Activated T-helper 1 cell treated with anti-CD3 and anti-CD28 coated beads, Interleukin-2, amount 50 U/mL, for 16 hours (primary cell): ENCODE data around the gene SH3PXD2A.
A peak's percentile ranks its signal among the peaks of the same experiment; 100 is the strongest.
"Not testable (repeated sequence)": the region's sequence is repeated elsewhere in the genome, so short reads cannot be mapped to it uniquely, and the experiment has no call there.

Source experiments
- DNase-seq, 2 donors: peaks; one replicate each; pipeline ENCODE4 v3.0.0-alpha.2; 2020; ENCODE audit warnings: low read depth in 1 of 2, low spot score in 1 of 2

The SH3PXD2A gene

DNA sequence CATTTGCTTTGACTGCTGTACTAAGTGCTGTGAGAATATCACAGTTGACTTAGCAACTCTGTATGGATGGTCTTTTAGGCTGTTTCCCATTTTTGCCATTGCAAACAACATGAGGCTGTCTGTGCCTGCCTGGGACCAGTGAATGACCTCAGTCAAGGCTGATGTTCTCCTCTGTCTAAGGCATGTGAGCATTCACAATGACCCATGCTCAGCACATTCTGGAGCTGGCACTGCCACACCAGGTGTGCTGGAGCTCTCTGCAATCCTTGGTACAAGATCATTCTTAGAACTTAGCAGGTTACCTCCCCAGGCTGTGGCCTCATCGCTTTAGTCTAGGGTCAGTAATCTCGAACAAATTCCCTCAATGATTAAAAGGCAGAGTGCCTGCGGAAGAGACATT, 61.9 kb downstream of the SH3PXD2A start:
- DNase-seq, result no peak

DNA sequence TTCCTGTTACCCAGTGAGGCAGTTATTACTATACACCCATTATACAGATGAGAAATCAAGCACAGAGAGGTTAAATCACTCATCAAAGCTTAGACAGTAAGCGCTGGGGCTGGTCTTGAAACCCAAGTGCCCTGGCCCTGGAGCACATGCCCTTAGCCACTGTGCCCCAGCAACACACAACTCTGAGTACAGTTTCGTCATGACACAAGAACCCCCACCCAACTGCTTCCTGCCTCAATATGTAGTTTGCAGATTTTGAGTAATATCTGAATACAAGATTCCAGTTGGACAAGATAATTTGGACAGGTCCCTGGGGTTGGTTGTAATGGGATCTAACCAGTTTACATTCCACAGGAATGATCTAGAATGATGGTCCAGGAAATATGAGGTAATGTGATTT, 62.8 kb downstream of the SH3PXD2A start:
- no peak for DNase-seq

- no peak for DNase-seq
These were observed 63.5 kb downstream of the SH3PXD2A start for GRCh38 chr10:103791858-103792257.

- DNase-seq, result no peak
These were observed 64.1 kb downstream of the SH3PXD2A start for GRCh38 chr10:103791291-103791690.

GRCh38 chr10:103790580-103790979, 64.8 kb downstream of the SH3PXD2A start:
- DNase-seq, result no peak

- no peak for DNase-seq
These were observed 65.6 kb downstream of the SH3PXD2A start for GRCh38 chr10:103789771-103790201.

GRCh38 chr10:103789161-103789560, 66.2 kb downstream of the SH3PXD2A start:
- DNase-seq, result no peak

GRCh38 chr10:103787331-103787730, 68.0 kb downstream of the SH3PXD2A start:
- DNase-seq, result no peak

GRCh38 chr10:103786020-103786419, 69.4 kb downstream of the SH3PXD2A start:
- DNase-seq, result no peak

DNA sequence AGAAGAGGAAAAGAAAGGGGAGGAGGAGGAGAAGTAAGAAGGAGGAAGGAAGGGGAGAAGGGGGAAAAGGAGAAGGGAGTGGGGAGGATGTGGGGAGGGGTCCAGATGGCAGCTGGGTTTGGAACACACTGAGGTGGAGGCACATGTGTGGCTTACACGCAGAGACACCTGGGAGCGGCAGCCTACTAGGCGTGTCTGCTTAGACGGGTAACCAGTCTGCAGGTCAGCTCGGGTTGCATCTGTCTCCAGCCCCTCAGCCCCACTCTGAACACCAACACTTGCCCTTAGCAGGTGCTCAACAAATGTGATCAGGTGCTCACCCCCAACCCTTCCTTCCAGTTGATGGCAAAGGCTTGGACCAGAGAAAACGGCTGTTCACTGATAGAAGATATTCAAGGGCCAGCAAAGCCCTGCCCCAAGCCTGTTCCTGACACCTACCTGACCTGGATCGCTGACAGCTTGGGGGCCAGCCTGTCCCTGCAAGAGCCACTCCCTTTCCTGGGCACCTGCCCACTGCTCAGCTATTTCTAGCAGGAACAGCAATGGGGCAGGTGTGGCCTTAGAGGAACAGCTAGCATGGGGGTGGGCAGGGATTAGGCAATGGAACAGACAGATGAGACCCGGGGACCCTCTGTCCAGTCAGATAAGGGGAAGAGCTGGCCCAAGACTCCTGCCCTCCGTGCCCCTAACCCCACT, 70.5 kb downstream of the SH3PXD2A start:
- no peak for DNase-seq

- DNase-seq, result no peak
These were observed 71.3 kb downstream of the SH3PXD2A start for GRCh38 chr10:103784089-103784488.

DNA sequence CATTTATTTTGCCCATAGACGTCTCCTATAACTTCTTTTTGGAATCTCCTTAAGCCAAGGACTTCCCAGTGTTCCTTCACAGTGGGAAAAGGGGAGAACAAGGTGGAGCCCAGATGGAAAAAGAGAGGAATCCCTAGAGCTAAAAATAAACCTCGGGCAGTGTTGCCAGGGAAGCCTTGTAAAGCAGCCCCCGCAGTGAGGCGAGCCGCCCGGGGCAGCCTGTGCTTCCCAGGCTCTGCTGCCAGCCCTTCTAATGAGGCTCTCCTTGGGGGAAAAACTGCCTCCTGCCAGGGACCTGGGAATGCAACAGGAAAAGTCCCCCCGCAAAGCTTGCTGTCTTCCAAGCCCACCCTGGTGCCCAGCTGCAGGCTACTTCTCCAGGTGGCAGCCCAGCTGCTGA, 71.7 kb downstream of the SH3PXD2A start:
- DNase-seq, result no peak

DNA sequence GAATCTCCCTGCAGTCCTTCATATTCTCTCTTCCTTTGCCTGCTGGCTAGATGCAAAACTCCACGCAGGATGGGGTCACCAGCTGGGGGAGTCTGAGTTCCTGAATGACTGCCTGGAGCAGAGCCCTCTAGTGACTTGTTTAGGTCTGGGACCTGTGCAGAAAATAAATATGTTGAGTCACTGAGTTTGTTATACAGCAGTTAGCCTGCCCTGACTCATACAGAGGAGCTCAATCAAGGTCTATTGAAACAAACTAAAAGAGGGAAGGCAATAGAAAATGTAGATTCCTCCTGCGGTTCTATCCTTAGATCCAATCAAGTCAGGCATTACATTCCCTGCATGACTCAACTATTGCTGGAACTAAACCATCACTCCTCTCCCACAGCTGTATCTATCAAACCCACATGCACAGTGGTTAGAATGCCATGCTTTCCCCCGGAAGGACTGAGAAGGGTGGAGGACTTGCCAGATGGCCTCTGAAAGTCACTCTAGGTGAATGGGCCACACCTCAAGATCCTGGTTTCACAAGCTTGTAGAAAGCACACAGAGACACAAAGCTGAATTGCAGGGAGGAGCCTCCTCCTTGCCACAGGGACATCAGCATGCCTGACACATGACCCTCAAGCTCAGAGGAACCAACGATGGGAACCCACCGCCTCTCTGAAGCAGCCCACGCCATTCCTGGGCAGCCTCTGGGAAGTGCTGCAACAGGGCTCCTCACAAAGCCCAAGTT, 73.9 kb downstream of the SH3PXD2A start:
- DNase-seq, result no peak

GRCh38 chr10:103780242-103781149, 74.9 kb downstream of the SH3PXD2A start:
- no peak for DNase-seq

- DNase-seq, result no peak
These were observed 76.8 kb downstream of the SH3PXD2A start for GRCh38 chr10:103778358-103779139.

GRCh38 chr10:103776878-103777591, 78.3 kb downstream of the SH3PXD2A start:
- DNase-seq, result no peak

- DNase-seq, result no peak
These were observed 79.6 kb downstream of the SH3PXD2A start for GRCh38 chr10:103775776-103776175.

- DNase-seq, result not testable (repeated sequence)
These were observed 82.5 kb downstream of the SH3PXD2A start for GRCh38 chr10:103772846-103773245.

DNA sequence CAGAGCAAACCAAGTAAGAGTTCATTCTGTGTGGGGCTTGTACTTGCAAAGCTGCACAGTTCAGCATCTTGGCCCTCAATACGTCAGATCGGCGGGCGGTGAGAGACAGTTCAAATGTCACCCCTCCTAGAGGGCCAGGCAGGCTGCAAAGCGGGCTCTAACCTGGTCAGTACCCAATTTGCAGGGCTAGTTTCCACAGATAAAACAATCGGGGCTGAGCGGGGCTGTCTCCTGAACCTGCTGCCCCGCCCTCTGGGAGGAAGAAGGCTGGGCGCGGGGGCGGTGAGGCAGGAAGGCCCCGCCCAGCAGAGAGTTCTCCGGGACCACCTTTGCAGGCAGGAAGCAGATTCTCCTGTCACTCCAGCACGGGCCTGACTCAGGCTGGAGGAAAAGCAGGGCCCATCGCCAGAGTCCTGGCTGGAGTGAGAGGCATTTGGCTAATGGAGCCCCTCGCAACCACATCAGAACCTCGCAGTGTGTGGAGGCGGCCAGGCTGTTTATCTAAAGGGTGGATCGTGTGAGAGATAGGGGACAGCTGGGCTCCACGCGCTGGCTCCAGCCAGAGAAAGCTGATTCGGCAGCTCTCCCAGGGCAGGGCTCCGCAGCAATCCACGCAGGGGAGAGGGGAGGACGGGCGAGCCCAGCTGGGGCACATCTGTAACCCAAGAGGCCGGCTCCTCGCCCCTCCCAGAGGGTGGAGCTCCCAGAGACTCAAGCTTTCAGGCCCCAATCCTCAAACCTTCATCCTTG, 83.1 kb downstream of the SH3PXD2A start:
- peak; percentile 24 to 36 for DNase-seq
